Testis (tissue), 3 donors: ENCODE results near the gene ABCF3. TPM values are rescaled to one million over a fixed set of nuclear protein-coding genes. Genes with fewer than 3 reads are reported as not detected.

Experiments
- DNase-seq: peaks from one replicate; pipeline ENCODE4 v3.0.0-alpha.2; 2019
- H3K27ac ChIP-seq, 2 donors: fragments of 200-600 bp; sonication (generic); one replicate each; pipeline ENCODE4 v1.5.1; 2019
- H3K27me3 ChIP-seq: fragments of 200-600 bp; sonication (generic); one replicate; pipeline ENCODE4 v1.5.1; 2019
- H3K36me3 ChIP-seq: fragments of 200-600 bp; sonication (generic); one replicate; pipeline ENCODE4 v1.5.1; 2017; ENCODE audit warnings: low read depth; ENCODE audit errors: missing control alignments
- H3K4me1 ChIP-seq: fragments of 200-600 bp; sonication (generic); one replicate; pipeline ENCODE4 v1.5.1; 2019
- H3K4me3 ChIP-seq, 2 donors: fragments of 200-600 bp; sonication (generic); one replicate each; pipeline ENCODE4 v1.5.1; 2017 to 2019
- H3K9me3 ChIP-seq: fragments of 200-600 bp; sonication (generic); one replicate; pipeline ENCODE4 v1.5.1; 2017
- POLR2A ChIP-seq: fragments of 450-650 bp; IDR thresholded peaks from one replicate; pipeline ENCODE4 v1.6.1; 2017; ENCODE audit warnings: antibody characterized with exemption, mild to moderate bottlenecking, moderate library complexity
- WGBS, 2 donors: methylation state at CpG; one replicate each; pipeline ENCODE4 v1.1.5; 2018; 5-methylcytosine and 5-hydroxymethylcytosine counted together
- intact Hi-C: fragments of 100-400 bp; cut with DNase I; formaldehyde crosslinking; loops from one replicate; pipeline ENCODE4 v1.15.1; 2023; ENCODE audit warnings: low total_unique reads
- polyA plus RNA-seq: library from polyadenylated mRNA; stranded (reverse); fragments of 350-450 nt; fragmentation: Illumina TruSeq; extraction: RNeasy Lipid Tissue Mini Kit (QIAGEN cat#74804); gene quantifications from one replicate; pipeline ENCODE4 v1.2.3, GENCODE V29; 2014; ENCODE audit warnings: low read depth, low replicate concordance; ENCODE audit not compliant: insufficient read depth
- total RNA-seq, 2 donors: library from RNA; depleted of rRNA; stranded (reverse); fragments of >200 nt; gene quantifications; one replicate each; pipeline ENCODE4 v1.2.3, GENCODE V29; 2016
- TF ChIP-seq, protein P1 (sequence below), 3 experiments: fragments of 450-650 bp in 2 of 3; fragments of 200-600 bp in 1 of 3; sonication (generic) in 1 of 3; IDR thresholded peaks; one replicate each; pipeline ENCODE4 v1.5.1; 2016 to 2019; ENCODE audit warnings: antibody characterized with exemption in 3 of 3, mild to moderate bottlenecking in 2 of 3, moderate library complexity in 1 of 3

Gene ABCF3
- total and polyA plus RNA-seq, 3 donors from 2014 or later, result 69.3 to 115 (median 111) TPM

- Histone ChIP-seq H3K4me3 (peak within 1 kb of the TSS; percentile 82 to 92), H3K27ac (peak within 1 kb of the TSS; percentile 88 to 92), H3K4me1 (peaks cover 22% of the 10 kb centered on the region), H3K27me3 (no peaks in the 10 kb centered on the region), H3K36me3 (no peaks in the 10 kb centered on the region), H3K9me3 (no peaks in the 10 kb centered on the region)
- TF ChIP-seq, protein P1, sequence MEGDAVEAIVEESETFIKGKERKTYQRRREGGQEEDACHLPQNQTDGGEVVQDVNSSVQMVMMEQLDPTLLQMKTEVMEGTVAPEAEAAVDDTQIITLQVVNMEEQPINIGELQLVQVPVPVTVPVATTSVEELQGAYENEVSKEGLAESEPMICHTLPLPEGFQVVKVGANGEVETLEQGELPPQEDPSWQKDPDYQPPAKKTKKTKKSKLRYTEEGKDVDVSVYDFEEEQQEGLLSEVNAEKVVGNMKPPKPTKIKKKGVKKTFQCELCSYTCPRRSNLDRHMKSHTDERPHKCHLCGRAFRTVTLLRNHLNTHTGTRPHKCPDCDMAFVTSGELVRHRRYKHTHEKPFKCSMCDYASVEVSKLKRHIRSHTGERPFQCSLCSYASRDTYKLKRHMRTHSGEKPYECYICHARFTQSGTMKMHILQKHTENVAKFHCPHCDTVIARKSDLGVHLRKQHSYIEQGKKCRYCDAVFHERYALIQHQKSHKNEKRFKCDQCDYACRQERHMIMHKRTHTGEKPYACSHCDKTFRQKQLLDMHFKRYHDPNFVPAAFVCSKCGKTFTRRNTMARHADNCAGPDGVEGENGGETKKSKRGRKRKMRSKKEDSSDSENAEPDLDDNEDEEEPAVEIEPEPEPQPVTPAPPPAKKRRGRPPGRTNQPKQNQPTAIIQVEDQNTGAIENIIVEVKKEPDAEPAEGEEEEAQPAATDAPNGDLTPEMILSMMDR (IDR thresholded peaks at IDR 0.05), result no peak
- no peak for TF ChIP-seq POLR2A
- peak; percentile 69 for DNase-seq
- intact Hi-C loops, result no loop called here
- 0 to 1% methylated on average over 10 to 77 of the region's 84 CpGs for WGBS, 2 donors
Measured at GRCh38 chr3:184154885-184155643, 30.9 kb upstream of the ABCF3 start, which contains the start of gene DVL3. DVL3 (plus strand) TSS chr3:184155377; CDS start chr3:184155636, 259 bp downstream.

- no peaks in the 10 kb centered on the region for H3K27me3 ChIP-seq
- H3K9me3 ChIP-seq, result no peaks in the 10 kb centered on the region
- intact Hi-C loops, result no loop called here
- H3K4me3 ChIP-seq, result peak overlapping the region; percentile 82 to 92
- peak overlapping the region; percentile 88 to 92 for H3K27ac ChIP-seq
- WGBS, 2 donors, result 0% methylated on average over 30 to 47 of the region's 47 CpGs
- no peak for TF ChIP-seq POLR2A
- TF ChIP-seq, protein P1 (IDR thresholded peaks at IDR 0.05), result no peak
- H3K36me3 ChIP-seq, result no peaks in the 10 kb centered on the region
- peaks cover 28% of the 10 kb centered on the region for H3K4me1 ChIP-seq
- peak; percentile 43 for DNase-seq
Measured at GRCh38 chr3:184155644-184156521, 30.1 kb upstream of the ABCF3 start.

- no peaks in the 10 kb centered on the region for H3K36me3 ChIP-seq
- no peak for TF ChIP-seq POLR2A
- TF ChIP-seq, protein P1 (IDR thresholded peaks at IDR 0.05), result no peak
- H3K4me3 ChIP-seq, result peak overlapping the region; percentile 82 to 92
- peaks cover 34% of the 10 kb centered on the region for H3K4me1 ChIP-seq
- H3K27me3 ChIP-seq, result no peaks in the 10 kb centered on the region
- intact Hi-C loops, result no loop called here
- DNase-seq, result peak; percentile 77
- peak overlapping the region; percentile 88 to 92 for H3K27ac ChIP-seq
- H3K9me3 ChIP-seq, result no peaks in the 10 kb centered on the region
- 0% methylated on average over 6 of the region's 6 CpGs; no CpG with 5 or more reads in 1 of the 2 donors for WGBS, 2 donors
Measured at GRCh38 chr3:184156522-184156955, 29.5 kb upstream of the ABCF3 start.

- H3K4me1 ChIP-seq, result peaks cover 38% of the 10 kb centered on the region
- TF ChIP-seq, protein P1 (IDR thresholded peaks at IDR 0.05), result no peak
- no peak for TF ChIP-seq POLR2A
- no peak for DNase-seq
- H3K9me3 ChIP-seq, result no peaks in the 10 kb centered on the region
- H3K27ac ChIP-seq, result peak overlapping the region; percentile 88 to 92
- no peaks in the 10 kb centered on the region for H3K36me3 ChIP-seq
- intact Hi-C loops, result no loop called here
- no peaks in the 10 kb centered on the region for H3K27me3 ChIP-seq
- peak overlapping the region; percentile 82 to 92 for H3K4me3 ChIP-seq
Measured at GRCh38 chr3:184157206-184157605, 28.8 kb upstream of the ABCF3 start.
